KG1 (cell line): ENCODE results near the gene YTHDC1.
A peak's percentile ranks its signal among the peaks of the same experiment; 100 is the strongest.
"Not testable (repeated sequence)": the region's sequence is repeated elsewhere in the genome, so short reads cannot be mapped to it uniquely, and the experiment has no call there.

Source experiments
- DNase-seq: peaks from one replicate; lab custom pipeline; 2025; lab: John Stamatoyannopoulos, UW

Gene YTHDC1

DNA sequence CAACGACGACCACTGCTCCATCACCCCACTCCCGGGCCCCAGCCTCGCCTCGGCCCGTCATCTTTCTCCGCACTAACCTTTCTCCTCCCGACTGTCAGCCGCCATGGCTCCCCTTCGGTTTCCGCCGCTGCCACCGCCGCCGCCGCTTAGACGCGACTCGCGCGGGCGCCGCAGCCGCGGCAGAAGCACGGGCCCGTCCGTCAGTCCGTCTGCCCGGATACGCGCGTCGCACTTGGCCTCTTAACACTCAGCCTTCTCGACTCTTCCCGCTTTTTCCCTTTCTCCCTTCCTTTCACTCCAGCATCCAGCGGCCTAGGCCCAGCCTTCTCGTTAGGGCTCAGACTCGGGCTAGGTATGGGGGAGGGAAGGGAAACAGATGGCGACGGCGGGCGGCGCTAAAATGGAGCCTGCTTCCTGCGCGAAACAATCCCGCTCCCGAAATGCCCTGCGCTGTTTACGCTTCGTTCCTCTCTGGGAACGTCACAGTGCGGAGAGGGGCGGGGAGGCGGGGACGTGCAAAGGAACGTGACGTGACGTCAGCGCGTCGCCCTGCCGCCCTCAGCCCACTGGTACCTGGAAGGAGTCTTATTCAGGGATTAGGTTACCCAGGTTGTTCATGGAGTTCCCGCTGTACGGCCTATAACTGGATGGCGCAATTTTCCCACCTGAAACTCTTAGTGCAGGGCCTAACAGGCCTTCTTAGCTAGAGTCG, at the start of gene YTHDC1:
TSS of gene YTHDC1 (minus strand) at position 442 of the 712 bp plus-strand sequence. CDS start at position 105, 337 bp downstream.
- DNase-seq: peak; percentile 89

GRCh38 chr4:68399306-68399705, 49.4 kb upstream of the YTHDC1 start:
- no peak for DNase-seq

DNA sequence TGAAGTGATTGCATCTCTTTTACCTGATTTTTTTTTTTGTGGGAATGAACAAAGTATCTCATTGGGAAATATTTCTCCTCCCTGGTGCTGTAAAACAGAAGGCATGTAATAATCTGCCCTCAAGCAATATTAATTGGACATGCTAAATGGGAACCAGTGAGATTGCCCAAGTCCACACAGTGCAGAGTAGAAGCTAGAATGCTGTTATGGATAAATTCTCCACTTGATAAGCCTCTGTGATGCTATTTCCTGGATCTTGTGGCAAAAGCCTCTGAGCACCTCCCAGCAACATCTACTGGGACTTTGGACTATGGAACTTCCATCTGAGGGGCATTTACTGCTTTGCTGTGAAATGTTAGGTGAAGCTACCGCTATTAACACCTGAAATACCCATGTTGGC, 46.9 kb upstream of the YTHDC1 start:
- no peak for DNase-seq

- DNase-seq: no peak
Observed at GRCh38 chr4:68391436-68391835, 41.5 kb upstream of the YTHDC1 start.

DNA sequence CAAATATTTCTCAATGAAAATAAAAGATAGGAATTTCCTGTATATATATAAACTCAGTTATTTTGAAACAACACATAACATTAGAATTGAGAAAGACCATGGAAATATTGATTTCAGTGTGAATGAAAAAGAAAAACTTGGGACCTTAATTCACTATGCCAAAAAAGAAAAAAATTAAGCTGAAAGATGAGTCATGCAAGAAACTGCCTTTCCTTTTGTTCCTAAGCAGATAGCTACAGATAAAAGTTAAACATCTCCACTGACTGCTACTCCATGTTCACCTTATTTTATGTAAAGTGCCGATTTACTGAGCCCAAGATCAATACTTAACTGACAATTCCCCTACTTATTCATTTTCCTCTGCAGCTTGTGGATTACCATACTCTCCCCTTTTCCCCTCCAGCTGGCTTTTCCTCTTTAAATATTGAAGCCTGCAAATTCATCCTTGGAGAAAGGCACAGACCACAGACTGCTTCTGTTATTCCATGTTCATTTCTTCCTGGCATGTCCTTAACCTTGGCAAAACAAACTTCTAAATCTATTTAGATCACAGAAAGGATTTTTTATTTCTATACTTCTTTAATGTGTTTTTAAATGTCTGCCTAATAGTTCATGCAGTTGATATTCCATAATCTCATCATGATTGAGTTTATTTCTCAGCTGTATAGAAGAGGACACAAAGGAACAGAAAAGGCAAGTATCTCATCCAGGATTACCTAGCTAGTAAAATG, 40.5 kb upstream of the YTHDC1 start:
- no peak for DNase-seq

- not testable (repeated sequence) for DNase-seq
Observed at GRCh38 chr4:68389386-68389913, 39.6 kb upstream of the YTHDC1 start.

GRCh38 chr4:68388347-68388865, 38.5 kb upstream of the YTHDC1 start:
- DNase-seq: no peak

- DNase-seq: no peak
Observed at GRCh38 chr4:68385267-68385666, 35.4 kb upstream of the YTHDC1 start.

DNA sequence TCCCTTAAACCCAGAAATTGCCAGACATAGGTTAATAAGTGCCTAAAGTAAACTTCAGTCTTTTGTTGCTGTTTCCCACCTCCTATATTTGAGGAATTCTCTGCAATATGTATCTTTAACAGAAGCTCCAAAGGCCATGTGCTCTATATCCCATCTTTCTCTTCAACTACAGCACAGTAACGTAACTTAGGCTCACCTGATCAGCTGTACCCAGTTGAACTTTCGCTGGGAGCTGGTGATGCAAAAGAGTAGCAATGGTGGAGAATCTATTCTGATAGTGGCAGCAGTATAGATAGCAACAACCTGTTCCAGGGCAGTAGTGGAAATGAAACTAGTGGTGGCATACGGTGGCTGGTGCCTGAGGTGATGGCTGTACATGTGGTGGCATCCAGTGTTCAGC, 33.2 kb upstream of the YTHDC1 start:
- DNase-seq: no peak

GRCh38 chr4:68378226-68378625, 28.3 kb upstream of the YTHDC1 start:
- DNase-seq: no peak

DNA sequence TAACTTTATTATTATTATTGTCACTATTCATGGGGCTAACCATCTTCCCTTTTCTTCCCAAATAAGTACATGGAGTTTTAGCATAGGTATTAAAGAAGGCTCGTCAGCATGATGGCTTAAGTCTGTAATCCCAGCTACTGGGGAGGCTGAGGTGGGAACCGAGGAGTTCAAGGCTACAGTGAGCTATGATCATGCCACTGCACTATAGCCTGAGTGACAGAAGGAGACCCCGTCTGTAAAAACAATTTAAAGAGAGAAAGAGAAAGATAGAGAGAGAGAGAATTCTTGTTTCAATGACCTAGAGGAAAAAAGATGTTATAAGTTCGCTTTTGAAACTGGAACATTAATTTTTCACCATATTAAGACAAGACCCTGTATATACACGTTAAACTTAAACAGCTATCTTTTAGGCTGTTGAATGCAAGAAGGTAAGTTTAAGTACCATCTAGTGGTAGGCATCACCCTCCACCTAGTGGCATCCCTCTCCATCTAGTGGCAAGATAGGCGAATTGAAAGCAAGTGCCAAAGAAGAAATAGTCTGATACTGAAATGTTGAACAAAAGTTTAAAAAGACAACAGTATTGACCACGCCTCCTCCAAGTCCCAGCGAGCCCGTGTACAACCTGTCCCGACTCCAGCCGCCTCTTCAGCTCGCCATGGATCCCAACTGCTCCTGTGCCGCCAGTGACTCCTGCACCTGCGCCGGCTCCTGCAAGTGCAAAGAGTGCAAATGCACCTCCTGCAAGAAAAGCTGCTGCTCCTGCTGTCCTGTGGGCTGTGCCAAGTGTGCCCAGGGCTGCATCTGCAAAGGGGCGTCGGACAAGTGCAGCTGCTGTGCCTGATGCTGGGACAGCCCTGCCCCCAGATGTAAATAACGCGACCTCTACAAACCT, 26.0 kb upstream of the YTHDC1 start:
- DNase-seq: peak; percentile 13

- DNase-seq: no peak
Observed at GRCh38 chr4:68373513-68373912, 23.6 kb upstream of the YTHDC1 start.

DNA sequence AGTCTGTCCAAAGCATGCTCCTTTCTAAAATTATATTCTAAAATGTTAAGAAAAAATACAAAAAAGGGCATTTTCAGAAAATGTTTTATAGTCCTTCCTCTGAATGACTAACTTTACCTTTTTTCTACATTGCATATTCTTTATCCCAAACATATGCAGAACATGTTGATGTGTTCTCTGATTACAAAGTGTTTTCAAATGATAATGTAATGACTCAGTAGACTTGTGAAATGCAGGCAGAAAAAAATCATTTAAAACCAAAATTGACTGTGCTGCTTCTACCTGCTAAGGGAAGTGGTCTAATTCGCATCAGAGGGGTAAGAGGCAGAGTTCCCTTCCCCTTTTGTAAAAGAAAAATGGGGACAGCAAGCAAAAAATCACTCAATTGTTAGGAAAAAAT, 22.7 kb upstream of the YTHDC1 start:
- no peak for DNase-seq

DNA sequence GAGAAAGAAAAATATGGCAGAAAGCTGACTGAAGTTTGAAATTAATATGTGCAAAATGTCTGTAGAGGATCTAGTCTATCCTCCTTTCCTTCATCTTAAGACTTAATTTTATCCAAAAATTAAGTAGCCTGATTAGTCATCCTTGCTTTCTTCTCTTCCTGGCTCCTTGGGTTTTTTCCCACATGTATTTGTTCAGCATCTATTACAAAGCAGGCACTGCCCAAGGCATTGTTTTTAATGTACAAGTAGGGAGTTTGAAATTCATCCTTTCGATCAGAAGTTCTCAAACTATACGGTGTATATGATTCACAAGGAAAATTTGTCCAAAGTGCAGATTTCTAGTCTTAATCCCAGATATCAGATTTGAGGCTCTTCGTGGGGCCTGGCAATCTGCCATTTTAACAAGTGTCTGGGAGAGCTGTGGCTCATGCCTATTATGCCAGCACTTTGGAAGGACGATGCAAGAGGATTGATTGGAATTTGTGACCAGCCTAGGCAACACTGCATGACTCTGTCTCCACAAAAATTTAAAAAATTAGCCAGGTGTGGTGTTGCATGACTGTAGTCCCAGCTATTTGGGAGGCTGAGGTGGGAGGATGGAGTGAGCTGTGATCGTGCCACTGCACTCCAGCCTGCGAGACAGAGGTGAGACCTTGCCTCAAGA, 19.4 kb upstream of the YTHDC1 start:
- no peak for DNase-seq

DNA sequence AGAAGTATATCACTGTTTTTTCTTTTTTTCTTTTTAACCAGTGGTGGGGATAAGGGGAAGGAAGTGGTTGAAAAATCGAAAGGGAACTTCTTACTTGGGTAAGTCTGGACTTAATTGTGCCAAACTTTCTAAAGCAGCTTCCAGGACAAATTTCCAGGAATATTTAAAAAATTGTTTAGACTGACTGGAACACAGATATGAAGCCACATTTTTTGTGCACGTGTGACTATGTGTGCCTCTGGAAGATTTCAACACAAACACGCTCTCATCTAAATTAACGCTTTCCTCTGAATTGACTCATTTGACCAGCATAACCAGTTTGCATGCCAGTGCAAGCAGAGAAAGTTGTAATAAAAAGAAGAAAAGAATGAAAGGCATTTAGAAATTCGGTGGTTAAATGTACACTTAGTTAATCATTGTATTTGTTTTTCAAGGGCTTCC, 18.8 kb upstream of the YTHDC1 start:
- no peak for DNase-seq

DNA sequence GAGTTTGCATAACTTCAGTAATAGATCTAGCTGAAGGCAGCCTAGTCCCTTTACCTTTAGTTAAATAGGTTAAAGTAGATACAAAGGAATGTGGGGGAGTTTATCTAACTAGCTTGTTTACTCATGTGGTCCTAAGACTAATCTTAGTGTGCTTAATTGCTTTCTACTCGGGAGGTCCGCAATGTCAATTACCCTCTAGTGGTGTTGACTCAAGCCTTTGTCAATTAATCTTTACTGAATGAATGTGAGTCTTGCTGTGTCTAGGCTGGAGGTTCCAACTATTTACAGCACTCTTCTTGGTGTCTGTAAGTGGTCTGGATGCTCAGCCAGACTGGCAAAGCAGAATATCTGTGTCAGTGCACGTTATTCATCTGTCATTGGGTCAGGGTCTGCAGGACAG, 17.9 kb upstream of the YTHDC1 start:
- no peak for DNase-seq

- no peak for DNase-seq
Observed at GRCh38 chr4:68366600-68366999, 16.7 kb upstream of the YTHDC1 start.

- no peak for DNase-seq
Observed at GRCh38 chr4:68365068-68365467, 15.2 kb upstream of the YTHDC1 start.

- DNase-seq: no peak
Observed at GRCh38 chr4:68361146-68361589, 11.3 kb upstream of the YTHDC1 start.

- no peak for DNase-seq
Observed at GRCh38 chr4:68360231-68360968, 10.5 kb upstream of the YTHDC1 start.

DNA sequence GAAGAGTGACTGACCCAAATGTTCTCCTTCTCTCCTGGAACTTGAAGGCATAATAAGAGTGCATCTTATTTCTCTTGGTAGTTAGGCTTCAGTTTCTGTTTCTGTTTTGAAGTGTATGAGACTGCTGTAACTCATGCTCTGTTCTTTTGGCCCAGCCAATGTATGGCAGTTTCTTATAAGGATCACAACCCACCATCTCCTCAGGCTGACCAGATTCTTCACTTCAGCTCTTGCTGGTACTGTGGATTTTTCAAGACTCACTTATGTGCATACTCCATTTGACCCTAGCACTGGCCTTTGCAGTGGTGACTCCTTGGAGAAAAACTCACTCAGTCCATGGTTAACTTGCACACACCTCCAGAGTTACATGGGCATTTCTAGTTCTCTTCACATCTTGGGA, 9.6 kb upstream of the YTHDC1 start:
- DNase-seq: no peak
